Ishikawa (cell line): Measurements from ENCODE around the gene LYSMD1.

Experiments
- CEBPB ChIP-seq: IDR thresholded peaks from 2 replicates; pipeline ENCODE4 v1.6.1; 2012
- CREB1 ChIP-seq: IDR thresholded peaks from 2 replicates; pipeline ENCODE4 v1.6.1; 2012; ENCODE audit warnings: low read depth
- EGR1 ChIP-seq: IDR thresholded peaks from 2 replicates; pipeline ENCODE4 v1.6.1; 2012
- EP300 ChIP-seq: IDR thresholded peaks from 2 replicates; pipeline ENCODE4 v1.6.1; 2012; ENCODE audit warnings: borderline replicate concordance
- FOXM1 ChIP-seq: IDR thresholded peaks from 2 replicates; pipeline ENCODE4 v1.6.1; 2012; ENCODE audit warnings: low read depth, borderline replicate concordance
- RAD21 ChIP-seq: IDR thresholded peaks from 2 replicates; pipeline ENCODE4 v1.6.1; 2012; ENCODE audit warnings: low read depth
- REST ChIP-seq: IDR thresholded peaks from 2 replicates; pipeline ENCODE4 v1.6.1; 2012; ENCODE audit warnings: low read depth, mild to moderate bottlenecking
- TCF12 ChIP-seq: IDR thresholded peaks from 2 replicates; pipeline ENCODE4 v1.6.1; 2012; ENCODE audit warnings: low read depth
- TEAD4 ChIP-seq: IDR thresholded peaks from 2 replicates; pipeline ENCODE4 v1.6.1; 2012
- YY1 ChIP-seq: IDR thresholded peaks from 2 replicates; pipeline ENCODE4 v1.6.1; 2012; ENCODE audit warnings: low read depth
- TF ChIP-seq, protein P1 (sequence below): IDR thresholded peaks from 2 replicates; pipeline ENCODE4 v1.6.1; 2012
- TF ChIP-seq, protein P2 (sequence below): IDR thresholded peaks from 2 replicates; pipeline ENCODE4 v1.6.1; 2012

- TF ChIP-seq REST = no peak
- TF ChIP-seq EP300 = no peak
- no peak for TF ChIP-seq CEBPB
- no peak for TF ChIP-seq FOXM1
- no peak for TF ChIP-seq RAD21
- TF ChIP-seq, protein P1, sequence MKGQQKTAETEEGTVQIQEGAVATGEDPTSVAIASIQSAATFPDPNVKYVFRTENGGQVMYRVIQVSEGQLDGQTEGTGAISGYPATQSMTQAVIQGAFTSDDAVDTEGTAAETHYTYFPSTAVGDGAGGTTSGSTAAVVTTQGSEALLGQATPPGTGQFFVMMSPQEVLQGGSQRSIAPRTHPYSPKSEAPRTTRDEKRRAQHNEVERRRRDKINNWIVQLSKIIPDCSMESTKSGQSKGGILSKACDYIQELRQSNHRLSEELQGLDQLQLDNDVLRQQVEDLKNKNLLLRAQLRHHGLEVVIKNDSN = no peak
- TF ChIP-seq TEAD4 = no peak
- TF ChIP-seq, protein P2, sequence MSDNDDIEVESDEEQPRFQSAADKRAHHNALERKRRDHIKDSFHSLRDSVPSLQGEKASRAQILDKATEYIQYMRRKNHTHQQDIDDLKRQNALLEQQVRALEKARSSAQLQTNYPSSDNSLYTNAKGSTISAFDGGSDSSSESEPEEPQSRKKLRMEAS = no peak
- no peak for TF ChIP-seq CREB1
- TF ChIP-seq TCF12 = no peak
- TF ChIP-seq YY1 = no peak
- TF ChIP-seq EGR1 = no peak
Observed at GRCh38 chr1:151159373-151159772, 6.3 kb downstream of the LYSMD1 start.
